Mesendoderm (in vitro differentiated cells): Measurements from ENCODE around the gene IMMP2L.
A peak's percentile ranks its signal among the peaks of the same experiment; 100 is the strongest.

Source experiments
- DNase-seq: peaks from one replicate; pipeline ENCODE4 v3.0.0; 2013
- H2AK5ac ChIP-seq: 2 replicates; pipeline ENCODE4 v1.6.1; 2013; ENCODE audit warnings: low read length, inconsistent platforms
- H2BK120ac ChIP-seq: 2 replicates; pipeline ENCODE4 v1.6.1; 2013; ENCODE audit warnings: low read depth, mild to moderate bottlenecking, low read length, moderate library complexity, mixed read lengths
- H2BK15ac ChIP-seq: replicated peaks from 2 replicates; pipeline ENCODE4 v1.6.1; 2013; ENCODE audit warnings: low read depth, mild to moderate bottlenecking, moderate library complexity
- H2BK5ac ChIP-seq: 2 replicates; pipeline ENCODE4 v1.6.1; 2013; ENCODE audit warnings: low read length, inconsistent platforms
- H3K18ac ChIP-seq: 2 replicates; pipeline ENCODE4 v1.6.1; 2013; ENCODE audit warnings: mild to moderate bottlenecking, low read length, mixed read lengths
- H3K23ac ChIP-seq: one replicate; pipeline ENCODE4 v1.6.1; 2013; ENCODE audit warnings: low read length
- H3K27ac ChIP-seq: 2 replicates; pipeline ENCODE4 v1.5.1; 2013; ENCODE audit warnings: low read depth, mild to moderate bottlenecking, inconsistent platforms, low read length, moderate library complexity
- H3K27me3 ChIP-seq: 2 replicates; pipeline ENCODE4 v1.6.1; 2013; ENCODE audit warnings: low read length, control low read depth, mild to moderate bottlenecking, inconsistent platforms; ENCODE audit not compliant: insufficient read depth, poor library complexity
- H3K36me3 ChIP-seq: 2 replicates; pipeline ENCODE4 v1.6.1; 2013; ENCODE audit warnings: low read length, inconsistent platforms; ENCODE audit not compliant: control insufficient read depth, insufficient read depth
- H3K4ac ChIP-seq: one replicate; pipeline ENCODE4 v1.6.1; 2013; ENCODE audit warnings: low read depth, mild to moderate bottlenecking, low read length, moderate library complexity
- H3K4me1 ChIP-seq: 2 replicates; pipeline ENCODE4 v1.6.1; 2013; ENCODE audit warnings: low read depth, low read length, inconsistent platforms; ENCODE audit not compliant: control insufficient read depth
- H3K4me2 ChIP-seq: 2 replicates; pipeline ENCODE4 v1.6.1; 2013; ENCODE audit warnings: low read length
- H3K4me3 ChIP-seq: 2 replicates; pipeline ENCODE4 v1.5.1; 2013; ENCODE audit warnings: mild to moderate bottlenecking, low read length
- H3K56ac ChIP-seq: one replicate; pipeline ENCODE4 v1.6.1; 2013; ENCODE audit warnings: low read length
- H3K79me1 ChIP-seq: 2 replicates; pipeline ENCODE4 v1.6.1; 2013; ENCODE audit warnings: low read length, inconsistent platforms
- H3K79me2 ChIP-seq: 2 replicates; pipeline ENCODE4 v1.6.1; 2013; ENCODE audit warnings: mild to moderate bottlenecking, low read length; ENCODE audit not compliant: control insufficient read depth, insufficient read depth
- H3K9ac ChIP-seq: 2 replicates; pipeline ENCODE4 v1.6.1; 2013; ENCODE audit warnings: low read length, inconsistent platforms
- H4K5ac ChIP-seq: one replicate; pipeline ENCODE4 v1.6.1; 2013; ENCODE audit warnings: low read length
- H4K8ac ChIP-seq: one replicate; pipeline ENCODE4 v1.6.1; 2013; ENCODE audit warnings: low read depth, mild to moderate bottlenecking, control low read depth, low read length, moderate library complexity
- WGBS: extraction: QIAGEN DNeasy Blood & Tissue Kit; methylation state at CpG from one replicate; pipeline ENCODE4 v1.1.7; 2013; ENCODE audit warnings: low lambda C conversion rate, missing lambda C conversion rate; ENCODE audit not compliant: insufficient coverage; ENCODE audit errors: extremely low coverage; 5-methylcytosine and 5-hydroxymethylcytosine counted together

The IMMP2L gene

GRCh38 chr7:110688908-110689307, 873.4 kb downstream of the IMMP2L start:
- Histone ChIP-seq H3K27ac (no peak overlapping the region), H3K23ac (no peak overlapping the region), H3K4me1 (no peaks in the 10 kb centered on the region), H2BK120ac (no peak overlapping the region), H3K4ac (no peak overlapping the region), H3K27me3 (no peaks in the 10 kb centered on the region), H2BK15ac (no peak overlapping the region), H3K4me3 (no peak overlapping the region), H2BK5ac (no peak overlapping the region), H2AK5ac (no peak overlapping the region), H3K79me2 (no peaks in the 10 kb centered on the region), H3K56ac (no peak overlapping the region), H3K18ac (no peak overlapping the region), H3K36me3 (no peaks in the 10 kb centered on the region), H3K4me2 (no peak overlapping the region), H3K9ac (no peak overlapping the region), H4K5ac (no peak overlapping the region), H3K79me1 (no peaks in the 10 kb centered on the region), H4K8ac (no peak overlapping the region)
- no peak for DNase-seq
- WGBS: no CpG with 5 or more reads among the region's 2 CpGs

GRCh38 chr7:110685899-110686298, 876.4 kb downstream of the IMMP2L start:
- no peak overlapping the region for H2BK5ac ChIP-seq
- H3K36me3 ChIP-seq: no peaks in the 10 kb centered on the region
- H3K56ac ChIP-seq: no peak overlapping the region
- no peak overlapping the region for H3K27ac ChIP-seq
- no peak overlapping the region for H3K23ac ChIP-seq
- DNase-seq: peak; percentile 7
- no peak overlapping the region for H3K4me2 ChIP-seq
- H4K8ac ChIP-seq: no peak overlapping the region
- no peak overlapping the region for H3K18ac ChIP-seq
- no peak overlapping the region for H3K4me3 ChIP-seq
- no peak overlapping the region for H4K5ac ChIP-seq
- no peak overlapping the region for H2AK5ac ChIP-seq
- H3K27me3 ChIP-seq: no peaks in the 10 kb centered on the region
- no peaks in the 10 kb centered on the region for H3K79me2 ChIP-seq
- H3K9ac ChIP-seq: no peak overlapping the region
- H2BK120ac ChIP-seq: no peak overlapping the region
- H3K4me1 ChIP-seq: no peaks in the 10 kb centered on the region
- no peaks in the 10 kb centered on the region for H3K79me1 ChIP-seq
- no peak overlapping the region for H3K4ac ChIP-seq
- no peak overlapping the region for H2BK15ac ChIP-seq

- no CpG with 5 or more reads among the region's 1 CpG for WGBS
Observed at GRCh38 chr7:110681941-110682340, 880.4 kb downstream of the IMMP2L start.

GRCh38 chr7:110677405-110677804, 884.9 kb downstream of the IMMP2L start:
- H3K27me3 ChIP-seq: no peaks in the 10 kb centered on the region
- H3K4me3 ChIP-seq: no peak overlapping the region
- no peak overlapping the region for H4K8ac ChIP-seq
- H3K4me1 ChIP-seq: no peaks in the 10 kb centered on the region
- no peak overlapping the region for H3K56ac ChIP-seq
- H4K5ac ChIP-seq: no peak overlapping the region
- DNase-seq: peak; percentile 45
- no peak overlapping the region for H3K4ac ChIP-seq
- H2BK120ac ChIP-seq: no peak overlapping the region
- H2BK15ac ChIP-seq: no peak overlapping the region
- H2AK5ac ChIP-seq: no peak overlapping the region
- H3K23ac ChIP-seq: no peak overlapping the region
- H3K79me1 ChIP-seq: no peaks in the 10 kb centered on the region
- H3K18ac ChIP-seq: no peak overlapping the region
- WGBS: no CpG with 5 or more reads among the region's 5 CpGs
- H2BK5ac ChIP-seq: no peak overlapping the region
- no peaks in the 10 kb centered on the region for H3K79me2 ChIP-seq
- no peak overlapping the region for H3K4me2 ChIP-seq
- H3K36me3 ChIP-seq: no peaks in the 10 kb centered on the region
- H3K9ac ChIP-seq: no peak overlapping the region
- H3K27ac ChIP-seq: no peak overlapping the region

More at GRCh38 chr7:110681941-110682340, 880.4 kb downstream of the IMMP2L start:
- Histone ChIP-seq H3K27ac (no peak overlapping the region), H2BK120ac (no peak overlapping the region), H3K23ac (no peak overlapping the region), H2AK5ac (no peak overlapping the region), H3K9ac (no peak overlapping the region), H4K5ac (no peak overlapping the region), H2BK5ac (no peak overlapping the region), H3K79me2 (no peaks in the 10 kb centered on the region), H3K4ac (no peak overlapping the region), H3K36me3 (no peaks in the 10 kb centered on the region), H3K4me1 (no peaks in the 10 kb centered on the region), H3K18ac (no peak overlapping the region), H3K4me3 (no peak overlapping the region), H3K4me2 (no peak overlapping the region), H2BK15ac (no peak overlapping the region), H3K56ac (no peak overlapping the region), H4K8ac (no peak overlapping the region), H3K79me1 (no peaks in the 10 kb centered on the region), H3K27me3 (no peaks in the 10 kb centered on the region)
- DNase-seq: no peak

- Histone ChIP-seq H3K27ac (no peak overlapping the region), H3K4me3 (no peak overlapping the region), H3K36me3 (no peaks in the 10 kb centered on the region), H3K4me1 (no peaks in the 10 kb centered on the region), H3K23ac (no peak overlapping the region), H2BK120ac (no peak overlapping the region), H2AK5ac (no peak overlapping the region), H2BK15ac (no peak overlapping the region), H3K56ac (no peak overlapping the region), H3K79me2 (no peaks in the 10 kb centered on the region), H3K9ac (no peak overlapping the region), H2BK5ac (no peak overlapping the region), H3K79me1 (no peaks in the 10 kb centered on the region), H3K18ac (no peak overlapping the region), H3K4me2 (no peak overlapping the region), H3K4ac (no peak overlapping the region), H4K8ac (no peak overlapping the region), H3K27me3 (no peaks in the 10 kb centered on the region), H4K5ac (no peak overlapping the region)
- peak; percentile 16 for DNase-seq
- WGBS: no CpG with 5 or more reads among the region's 2 CpGs
Observed at GRCh38 chr7:110676785-110677184, 885.5 kb downstream of the IMMP2L start.

GRCh38 chr7:110675383-110676103, 886.7 kb downstream of the IMMP2L start:
- H3K79me2 ChIP-seq: no peaks in the 10 kb centered on the region
- no peak overlapping the region for H2BK15ac ChIP-seq
- no peak overlapping the region for H2BK120ac ChIP-seq
- H4K5ac ChIP-seq: no peak overlapping the region
- H3K18ac ChIP-seq: no peak overlapping the region
- H2AK5ac ChIP-seq: no peak overlapping the region
- H3K4me2 ChIP-seq: no peak overlapping the region
- H3K23ac ChIP-seq: no peak overlapping the region
- no CpG with 5 or more reads among the region's 4 CpGs for WGBS
- no peaks in the 10 kb centered on the region for H3K36me3 ChIP-seq
- H4K8ac ChIP-seq: no peak overlapping the region
- no peak for DNase-seq
- no peak overlapping the region for H3K9ac ChIP-seq
- H3K56ac ChIP-seq: no peak overlapping the region
- no peaks in the 10 kb centered on the region for H3K27me3 ChIP-seq
- H3K4me3 ChIP-seq: no peak overlapping the region
- no peak overlapping the region for H3K27ac ChIP-seq
- no peaks in the 10 kb centered on the region for H3K4me1 ChIP-seq
- H2BK5ac ChIP-seq: no peak overlapping the region
- H3K4ac ChIP-seq: no peak overlapping the region
- H3K79me1 ChIP-seq: no peaks in the 10 kb centered on the region
